ENCODE results near the gene FOXC1.

FOXC1 gene

DNA sequence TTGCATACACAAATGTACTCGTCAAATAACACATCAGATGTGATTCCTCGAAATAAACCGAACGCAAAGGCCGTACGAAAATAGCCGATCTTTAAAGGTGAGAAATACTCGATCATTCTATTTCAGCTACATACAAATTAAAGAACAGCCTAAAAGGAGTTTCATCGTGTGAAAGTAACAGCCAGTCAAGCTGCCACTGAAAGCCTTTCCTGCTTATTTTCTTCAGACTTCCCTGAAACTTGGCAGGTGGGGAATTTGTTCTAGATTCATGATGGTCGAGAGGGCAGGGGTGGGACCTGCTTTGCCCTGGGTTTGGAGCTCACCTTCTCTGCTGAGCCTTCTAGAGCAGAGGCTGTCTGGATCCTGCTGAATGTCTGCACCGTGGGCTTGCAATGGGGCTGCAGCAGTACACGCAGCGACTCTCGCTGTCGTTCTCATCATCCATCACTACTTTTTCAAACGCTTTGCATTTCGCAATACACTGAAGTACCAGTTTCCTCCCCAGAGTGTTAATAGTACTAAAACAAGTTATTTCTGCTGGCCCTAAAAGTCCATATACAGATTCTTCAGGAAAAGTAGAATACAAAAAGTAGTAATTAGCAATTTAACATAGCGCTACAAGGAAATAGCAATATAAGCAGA is 16.2 kb downstream of the FOXC1 start:
- H3K4me3 ChIP-seq (ENCODE audit: low read length), result no peak overlapping the region; the same call in 1 of the 2 replicates

DNA sequence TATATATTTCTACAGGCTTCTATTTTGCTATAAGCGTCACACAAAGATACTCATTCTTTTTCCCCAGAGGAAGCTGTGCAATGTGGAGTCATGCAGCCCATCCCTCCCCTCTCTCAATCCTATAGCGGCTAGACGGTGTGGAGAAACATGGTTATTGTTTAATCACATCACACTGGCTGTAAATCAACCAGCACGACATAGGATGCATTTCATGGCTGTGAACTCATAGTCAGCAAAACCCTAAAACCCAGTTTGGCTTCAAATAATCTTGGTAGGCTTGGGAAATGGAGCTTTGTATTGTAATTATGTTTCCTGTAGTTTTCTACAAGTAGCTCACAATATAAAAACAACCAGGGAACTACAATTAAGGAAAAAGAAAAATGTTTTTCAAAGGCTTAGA is 16.8 kb downstream of the FOXC1 start:
- TF ChIP-seq, protein P1, sequence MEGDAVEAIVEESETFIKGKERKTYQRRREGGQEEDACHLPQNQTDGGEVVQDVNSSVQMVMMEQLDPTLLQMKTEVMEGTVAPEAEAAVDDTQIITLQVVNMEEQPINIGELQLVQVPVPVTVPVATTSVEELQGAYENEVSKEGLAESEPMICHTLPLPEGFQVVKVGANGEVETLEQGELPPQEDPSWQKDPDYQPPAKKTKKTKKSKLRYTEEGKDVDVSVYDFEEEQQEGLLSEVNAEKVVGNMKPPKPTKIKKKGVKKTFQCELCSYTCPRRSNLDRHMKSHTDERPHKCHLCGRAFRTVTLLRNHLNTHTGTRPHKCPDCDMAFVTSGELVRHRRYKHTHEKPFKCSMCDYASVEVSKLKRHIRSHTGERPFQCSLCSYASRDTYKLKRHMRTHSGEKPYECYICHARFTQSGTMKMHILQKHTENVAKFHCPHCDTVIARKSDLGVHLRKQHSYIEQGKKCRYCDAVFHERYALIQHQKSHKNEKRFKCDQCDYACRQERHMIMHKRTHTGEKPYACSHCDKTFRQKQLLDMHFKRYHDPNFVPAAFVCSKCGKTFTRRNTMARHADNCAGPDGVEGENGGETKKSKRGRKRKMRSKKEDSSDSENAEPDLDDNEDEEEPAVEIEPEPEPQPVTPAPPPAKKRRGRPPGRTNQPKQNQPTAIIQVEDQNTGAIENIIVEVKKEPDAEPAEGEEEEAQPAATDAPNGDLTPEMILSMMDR (conservative IDR thresholded peaks at IDR 0.05; ENCODE audit: low read length), result no peak
- no peak for DNase-seq (ENCODE audit: low read depth)
- H3K4me3 ChIP-seq (ENCODE audit: low read length), result no peak overlapping the region

More for the DNA sequence above, 16.2 kb downstream of the FOXC1 start:
- TF ChIP-seq, protein P1 (conservative IDR thresholded peaks at IDR 0.05; ENCODE audit: low read length), result no peak
- no peak for DNase-seq (ENCODE audit: low read depth)

GRCh38 chr6:1627827-1628560 is 18.3 kb downstream of the FOXC1 start:
- no peak overlapping the region for H3K4me3 ChIP-seq (ENCODE audit: low read length)
- no peak for DNase-seq (ENCODE audit: low read depth)
- TF ChIP-seq, protein P1 (conservative IDR thresholded peaks at IDR 0.05; ENCODE audit: low read length), result no peak

DNA sequence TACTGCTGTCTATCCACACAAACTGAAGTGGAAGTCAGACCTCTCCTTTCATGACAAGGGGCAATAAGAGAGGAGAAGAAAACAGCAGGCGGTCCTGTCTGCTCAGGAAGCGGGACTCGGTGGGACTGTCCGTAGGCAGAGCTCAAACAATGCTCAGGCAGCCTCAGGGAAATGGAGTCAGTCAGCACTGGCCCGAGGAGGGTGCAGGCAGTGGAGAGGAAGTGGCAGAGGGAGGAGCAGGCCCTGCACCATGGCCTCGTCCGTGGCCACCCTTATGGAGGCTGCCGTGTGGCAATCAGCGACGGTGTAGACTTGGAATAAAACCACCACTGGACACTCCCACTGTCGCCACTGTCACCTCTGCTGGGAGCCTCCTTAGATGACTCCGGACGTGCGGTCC is 19.6 kb downstream of the FOXC1 start:
- TF ChIP-seq, protein P1 (conservative IDR thresholded peaks at IDR 0.05; ENCODE audit: low read length), result no peak
- H3K4me3 ChIP-seq (ENCODE audit: low read length), result no peak overlapping the region
- DNase-seq (ENCODE audit: low read depth), result no peak

DNA sequence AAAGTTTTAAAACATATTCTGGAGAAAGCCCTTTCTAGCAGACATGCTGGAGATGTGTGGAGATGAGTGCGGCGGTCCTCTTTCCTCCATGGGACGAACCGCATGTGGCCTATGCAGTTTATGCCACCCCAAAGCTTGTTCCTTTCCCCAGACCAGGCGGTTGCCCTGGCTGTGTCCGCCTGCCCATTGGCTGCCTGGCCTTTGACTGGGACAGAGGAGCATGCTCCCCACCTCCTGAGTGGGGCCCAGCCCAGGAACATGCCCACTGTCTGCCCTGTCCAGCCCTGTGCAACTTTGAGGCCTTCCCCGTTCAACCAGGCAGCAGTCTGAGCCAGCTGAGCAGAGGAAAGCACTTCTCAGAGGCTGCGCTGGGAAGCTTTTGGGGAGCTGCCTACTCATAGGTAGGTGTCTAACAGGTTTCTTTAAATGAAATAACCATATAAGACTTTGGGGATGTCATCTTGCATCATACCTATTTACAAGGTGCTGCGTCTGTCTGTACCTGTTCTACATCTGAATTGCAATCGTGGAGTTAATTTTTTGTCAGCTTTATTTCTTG is 20.6 kb downstream of the FOXC1 start:
- DNase-seq (ENCODE audit: low read depth), result no peak
- TF ChIP-seq, protein P1 (conservative IDR thresholded peaks at IDR 0.05; ENCODE audit: low read length), result no peak
- no peak overlapping the region for H3K4me3 ChIP-seq (ENCODE audit: low read length)

DNA sequence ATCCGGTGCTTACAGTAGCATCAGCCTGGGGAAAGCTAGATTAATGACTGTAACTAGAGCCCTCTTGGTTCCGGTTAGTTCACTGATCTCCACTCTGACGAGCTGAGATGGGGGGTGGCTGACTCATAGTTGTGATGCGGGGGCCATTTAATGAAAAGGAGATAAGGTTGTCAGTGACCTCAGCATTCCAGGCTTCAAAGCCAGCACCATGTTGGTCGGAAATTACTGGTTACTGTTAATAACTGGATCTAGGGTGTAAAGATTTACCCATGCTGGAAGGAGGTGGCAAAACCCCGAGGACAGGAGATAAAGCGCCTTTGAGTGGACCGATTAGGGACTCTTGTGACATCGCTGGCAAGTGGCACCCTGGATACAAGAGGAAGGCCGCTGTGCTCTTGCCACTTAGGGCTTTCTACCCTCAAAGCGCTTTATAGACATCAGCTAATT is 21.1 kb downstream of the FOXC1 start:
- no peak for DNase-seq (ENCODE audit: low read depth)
- no peak overlapping the region for H3K4me3 ChIP-seq (ENCODE audit: low read length)
- TF ChIP-seq, protein P1 (conservative IDR thresholded peaks at IDR 0.05; ENCODE audit: low read length), result no peak
